Hepatocyte (in vitro differentiated cells): ENCODE data around the gene MCF2L.

ENCODE experiments used
- EZH2phosphoT487 ChIP-seq: fragments of 200-600 bp; sonication (generic); IDR thresholded peaks from one replicate; pipeline ENCODE4 v1.6.1; 2018; ENCODE audit warnings: antibody characterized with exemption, mild to moderate bottlenecking, low read depth, moderate library complexity; ENCODE audit not compliant: unreplicated experiment, severe bottlenecking
- TF ChIP-seq, protein P1 (sequence below): fragments of 200-600 bp; sonication (generic); IDR thresholded peaks from 2 replicates; pipeline ENCODE4 v1.5.1; 2016; ENCODE audit warnings: antibody characterized with exemption, mild to moderate bottlenecking; ENCODE audit not compliant: poor library complexity

DNA sequence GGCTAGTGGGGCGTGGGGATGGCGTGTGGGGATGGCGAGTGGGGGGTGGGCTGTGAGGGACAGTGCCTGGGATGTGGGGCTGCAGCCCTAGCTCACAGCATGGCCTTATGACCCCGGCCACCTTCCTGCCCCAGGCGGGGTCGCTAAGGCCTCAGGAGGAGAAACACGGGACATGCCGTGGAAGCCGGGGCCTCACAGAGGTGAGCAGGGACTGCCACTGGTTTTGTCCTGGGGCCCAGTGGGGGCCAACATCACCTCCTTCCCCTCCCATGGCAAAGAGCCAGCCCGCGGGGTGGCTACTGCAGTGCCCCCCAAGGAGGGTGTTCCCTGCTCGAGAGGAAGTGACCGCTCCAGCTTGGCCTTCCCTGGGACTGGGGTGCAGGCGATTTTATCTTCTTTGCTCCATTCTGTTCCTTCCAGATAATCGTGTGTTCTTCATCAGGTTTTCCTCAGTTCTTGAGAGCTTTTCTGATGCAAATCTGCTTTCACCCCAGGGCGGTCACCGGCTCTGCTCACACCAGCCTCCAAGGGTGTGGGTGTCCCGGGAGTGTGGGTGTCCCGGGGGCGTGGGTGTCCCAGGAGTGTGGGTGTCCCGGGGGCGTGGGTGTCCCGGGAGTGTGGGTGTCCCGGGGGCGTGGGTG lies 137.8 kb downstream of the MCF2L start:
- TF ChIP-seq, protein P1, sequence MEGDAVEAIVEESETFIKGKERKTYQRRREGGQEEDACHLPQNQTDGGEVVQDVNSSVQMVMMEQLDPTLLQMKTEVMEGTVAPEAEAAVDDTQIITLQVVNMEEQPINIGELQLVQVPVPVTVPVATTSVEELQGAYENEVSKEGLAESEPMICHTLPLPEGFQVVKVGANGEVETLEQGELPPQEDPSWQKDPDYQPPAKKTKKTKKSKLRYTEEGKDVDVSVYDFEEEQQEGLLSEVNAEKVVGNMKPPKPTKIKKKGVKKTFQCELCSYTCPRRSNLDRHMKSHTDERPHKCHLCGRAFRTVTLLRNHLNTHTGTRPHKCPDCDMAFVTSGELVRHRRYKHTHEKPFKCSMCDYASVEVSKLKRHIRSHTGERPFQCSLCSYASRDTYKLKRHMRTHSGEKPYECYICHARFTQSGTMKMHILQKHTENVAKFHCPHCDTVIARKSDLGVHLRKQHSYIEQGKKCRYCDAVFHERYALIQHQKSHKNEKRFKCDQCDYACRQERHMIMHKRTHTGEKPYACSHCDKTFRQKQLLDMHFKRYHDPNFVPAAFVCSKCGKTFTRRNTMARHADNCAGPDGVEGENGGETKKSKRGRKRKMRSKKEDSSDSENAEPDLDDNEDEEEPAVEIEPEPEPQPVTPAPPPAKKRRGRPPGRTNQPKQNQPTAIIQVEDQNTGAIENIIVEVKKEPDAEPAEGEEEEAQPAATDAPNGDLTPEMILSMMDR: no peak
- TF ChIP-seq EZH2phosphoT487: no peak
